NCI-H510A treated with DMSO at 0.1 percent for 48 hours (cell line): ENCODE measurements around the gene STX10.

Source experiments
- DNase-seq: peaks from one replicate; lab custom pipeline; 2025; lab: John Stamatoyannopoulos, UW

STX10 gene

GRCh38 chr19:13119627-13120026 is 30.5 kb downstream of the STX10 start:
- no peak for DNase-seq

GRCh38 chr19:13118424-13119193 is 31.6 kb downstream of the STX10 start:
- peak; percentile 49 for DNase-seq

GRCh38 chr19:13117772-13118423 is 32.3 kb downstream of the STX10 start, which contains the start of gene NACC1:
TSS of gene NACC1 (plus strand) at chr19:13118264. CDS start at chr19:13135208, 16,944 bp downstream.
- peak; percentile 86 for DNase-seq

- DNase-seq = no peak
These were observed 32.9 kb downstream of the STX10 start for GRCh38 chr19:13117176-13117771.

GRCh38 chr19:13116282-13117175 is 33.6 kb downstream of the STX10 start, which contains the start of gene TRMT1:
TSS of gene TRMT1 (minus strand) at chr19:13116740. CDS start at chr19:13116399, 341 bp downstream.
- peak; percentile 90 for DNase-seq

- no peak for DNase-seq
These were observed 34.3 kb downstream of the STX10 start for GRCh38 chr19:13115936-13116281.

GRCh38 chr19:13112555-13112954 is 37.6 kb downstream of the STX10 start:
- no peak for DNase-seq

- DNase-seq = no peak
These were observed 40.0 kb downstream of the STX10 start for GRCh38 chr19:13110099-13110610.

- no peak for DNase-seq
These were observed 40.6 kb downstream of the STX10 start for GRCh38 chr19:13109361-13110098.

- DNase-seq = no peak
These were observed 45.1 kb downstream of the STX10 start for GRCh38 chr19:13104848-13105711.

GRCh38 chr19:13104360-13104847 is 45.8 kb downstream of the STX10 start:
- DNase-seq = no peak

- DNase-seq = no peak
These were observed 46.4 kb downstream of the STX10 start for GRCh38 chr19:13103581-13104359.

- no peak for DNase-seq
These were observed 47.3 kb downstream of the STX10 start, which contains the start of gene LYL1 for GRCh38 chr19:13102666-13103580. TSS of gene LYL1 (minus strand) at chr19:13102858. CDS start at chr19:13101171, 1,687 bp downstream.

GRCh38 chr19:13102416-13102665 is 47.8 kb downstream of the STX10 start:
- DNase-seq = no peak

- DNase-seq = no peak
These were observed 48.4 kb downstream of the STX10 start for GRCh38 chr19:13101590-13102415.

GRCh38 chr19:13100841-13101589 is 49.2 kb downstream of the STX10 start:
- DNase-seq = no peak
